K562 (cell line): Measurements from ENCODE around the gene LYAR. TPM values are rescaled to one million over a fixed set of nuclear protein-coding genes. Genes with fewer than 3 reads are reported as not detected.

ENCODE experiments used
- ATAC-seq: fragments of 200-7000 bp; cut with Tn5 transposase; 3 replicates; pipeline ENCODE4 v1.9.1; 2020; ENCODE audit warnings: moderate library complexity
- BruUV-seq: library from RNA; stranded (reverse); fragments of 400-500 nt; replicated peaks from 2 replicates; lab custom pipeline; 2021; lab: Mats Ljungman, UMichigan
- CTCF ChIA-PET: fragments of 300-600 bp; formaldehyde crosslinking; extraction: SDS; loops from one replicate; lab custom pipeline; 2021; ENCODE audit warnings: low intra/inter-chr PET ratio; lab: Yijun Ruan, JAX
- POLR2A ChIA-PET: fragments of 300-600, 350-650 bp; sonication (Branson Sonifier 250); formaldehyde crosslinking; extraction: SDS; loops from one replicate; lab custom pipeline; 2021; ENCODE audit warnings: antibody characterized with exemption, inconsistent platforms; lab: Yijun Ruan, JAX
- DNase-seq, 4 experiments: peaks; one replicate each; pipeline versions ENCODE4 v3.0.0 to v3.0.0-alpha.2; 2011 to 2018; ENCODE audit warnings: low spot score in 3 of 4, mixed read lengths in 3 of 4; ENCODE audit errors: extremely low read depth in 1 of 4
- FAIRE-seq: peaks from 2 replicates; lab custom pipeline; 2011; peaks lifted over from hg19 to GRCh38; lab: Jason Lieb, UNC
- H2AFZ ChIP-seq: 2 replicates; pipeline ENCODE4 v1.6.0; 2011; ENCODE audit warnings: low read depth, low read length, control low read depth, inconsistent platforms
- H3K27ac ChIP-seq: fragments of 200-600 bp; 3 replicates; pipeline ENCODE4 v1.8.0; 2011; ENCODE audit warnings: low read depth, mild to moderate bottlenecking, control low read depth, inconsistent platforms, low read length, moderate library complexity, mixed read lengths; ENCODE audit errors: extremely low read depth
- H3K27me3 ChIP-seq, 2 experiments: fragments of 300-600 bp in 1 of 2; 2 replicates in 1 of 2; 3 replicates in 1 of 2; pipeline versions ENCODE4 v1.6.0 to v1.8.0; 2011; ENCODE audit warnings: inconsistent platforms in 2 of 2, low read length in 2 of 2, mild to moderate bottlenecking in 1 of 2, mixed read lengths in 1 of 2, moderate library complexity in 1 of 2; ENCODE audit not compliant: control insufficient read depth in 2 of 2, insufficient read depth in 2 of 2
- H3K36me3 ChIP-seq: fragments of 300-600 bp; 3 replicates; pipeline ENCODE4 v1.8.0; 2011; ENCODE audit warnings: mild to moderate bottlenecking, low read length, inconsistent platforms; ENCODE audit not compliant: control insufficient read depth, insufficient read depth
- H3K4me1 ChIP-seq, 2 experiments: fragments of 200-600 bp in 1 of 2; replicated peaks in 1 of 2; 2 replicates in 1 of 2; 3 replicates in 1 of 2; pipeline versions ENCODE4 v1.5.1 to v1.8.0; 2011; ENCODE audit warnings: inconsistent platforms in 2 of 2, low read length in 2 of 2, mild to moderate bottlenecking in 1 of 2, mixed read lengths in 1 of 2, moderate library complexity in 1 of 2; ENCODE audit not compliant: control insufficient read depth in 2 of 2, insufficient read depth in 2 of 2
- H3K4me2 ChIP-seq: 2 replicates; pipeline ENCODE4 v1.6.1; 2011; ENCODE audit warnings: low read length, control low read depth, inconsistent platforms, mixed read lengths; ENCODE audit not compliant: insufficient read depth
- H3K4me3 ChIP-seq: fragments of 200-600 bp; sonication (generic), shearing (Covaris generic); 2 replicates; pipeline ENCODE4 v1.5.1; 2016; ENCODE audit warnings: control low read depth, inconsistent platforms
- H3K79me2 ChIP-seq: fragments of 200-600 bp; 3 replicates; pipeline ENCODE4 v1.8.0; 2011; ENCODE audit warnings: low read length, inconsistent platforms; ENCODE audit not compliant: control insufficient read depth, insufficient read depth
- H3K9ac ChIP-seq, 2 experiments: 2 replicates each; pipeline versions ENCODE4 v1.6.0 to v1.6.1; 2011; ENCODE audit warnings: low read depth in 2 of 2, low read length in 2 of 2, control low read depth in 1 of 2, inconsistent platforms in 1 of 2, mild to moderate bottlenecking in 1 of 2, mixed read lengths in 1 of 2; ENCODE audit not compliant: insufficient read depth in 1 of 2
- H3K9me1 ChIP-seq: one replicate; pipeline ENCODE4 v1.6.0; 2011; ENCODE audit warnings: inconsistent platforms, mild to moderate bottlenecking, low read length, moderate library complexity; ENCODE audit not compliant: control insufficient read depth, insufficient read depth
- H3K9me3 ChIP-seq: replicated peaks from 2 replicates; pipeline ENCODE4 v1.5.1; 2011; ENCODE audit warnings: low read depth, low read length, inconsistent platforms; ENCODE audit not compliant: control insufficient read depth, insufficient read depth
- H4K20me1 ChIP-seq: replicated peaks from 2 replicates; pipeline ENCODE4 v1.6.1; 2011; ENCODE audit warnings: low read length, inconsistent platforms, mixed read lengths; ENCODE audit not compliant: control insufficient read depth, insufficient read depth
- ATF1 ChIP-seq, 2 experiments: fragments of 450-650 bp in 1 of 2; IDR thresholded peaks; 2 replicates each; pipeline ENCODE4 v1.6.1; 2016; ENCODE audit warnings: missing compliant biosample characterization in 1 of 2, missing genetic modification characterization in 1 of 2
- EZH2 ChIP-seq: IDR thresholded peaks from 2 replicates; pipeline ENCODE4 v1.6.1; 2012; ENCODE audit warnings: low read depth, mild to moderate bottlenecking, inconsistent platforms, low read length, borderline replicate concordance
- FOXJ3 ChIP-seq: sonication (generic); formaldehyde crosslinking; IDR thresholded peaks from 2 replicates; pipeline ENCODE4 v1.4.0; 2020; ENCODE audit warnings: mild to moderate bottlenecking, missing genetic modification reagents
- GATA2 ChIP-seq: sonication (generic); formaldehyde crosslinking; IDR thresholded peaks from 2 replicates; pipeline ENCODE4 v1.4.0; 2020; ENCODE audit warnings: mild to moderate bottlenecking, missing genetic modification reagents
- HIVEP1 ChIP-seq: fragments of 250-450 bp; sonication (Bioruptor Pico); IDR thresholded peaks from 2 replicates; pipeline ENCODE4 v1.4.0; 2020; ENCODE audit warnings: mild to moderate bottlenecking
- MCM7 ChIP-seq, 2 experiments: fragments of 450-650 bp; IDR thresholded peaks; 2 replicates each; pipeline ENCODE4 v1.6.1; 2016 to 2018
- MTA3 ChIP-seq: fragments of 450-650 bp; formaldehyde crosslinking; IDR thresholded peaks from 2 replicates; pipeline ENCODE4 v1.6.1; 2017; ENCODE audit warnings: mild to moderate bottlenecking, borderline replicate concordance
- NR1H2 ChIP-seq: sonication (generic); formaldehyde crosslinking; IDR thresholded peaks from 2 replicates; pipeline ENCODE4 v1.4.0; 2020; ENCODE audit warnings: mild to moderate bottlenecking, missing genetic modification reagents
- NRF1 ChIP-seq, 2 experiments: fragments of 450-650 bp; IDR thresholded peaks in 1 of 2; conservative IDR thresholded peaks in 1 of 2; 2 replicates each; pipeline ENCODE4 v1.6.1; 2014; ENCODE audit warnings: mild to moderate bottlenecking in 2 of 2
- PHTF2 ChIP-seq: fragments of 250-450 bp; sonication (Bioruptor Pico); IDR thresholded peaks from 2 replicates; pipeline ENCODE4 v1.5.0; 2021; ENCODE audit warnings: mild to moderate bottlenecking
- RAD21 ChIP-seq, 2 experiments: fragments of 250-450 bp in 1 of 2; fragments of 450-650 bp in 1 of 2; sonication (Bioruptor Pico) in 1 of 2; formaldehyde crosslinking in 1 of 2; IDR thresholded peaks in 1 of 2; conservative IDR thresholded peaks in 1 of 2; 2 replicates each; pipeline versions ENCODE4 v1.4.0 to v1.8.0; 2020 to 2022; ENCODE audit warnings: mild to moderate bottlenecking in 2 of 2, moderate library complexity in 1 of 2
- RBM34 ChIP-seq: fragments of 200-400 bp; formaldehyde crosslinking; IDR thresholded peaks from 2 replicates; pipeline ENCODE4 v1.6.1; 2018; ENCODE audit warnings: low read length, borderline replicate concordance; ENCODE audit not compliant: insufficient read depth
- ZC3H8 ChIP-seq: fragments of 450-650 bp; IDR thresholded peaks from 2 replicates; pipeline ENCODE4 v1.6.1; 2017
- ZNF764 ChIP-seq: fragments of 250-450 bp; sonication (Bioruptor Pico); IDR thresholded peaks from 2 replicates; pipeline ENCODE4 v1.4.0; 2020; ENCODE audit warnings: low read depth, mild to moderate bottlenecking, moderate library complexity
- WGBS: fragments of 100-300 bp; shearing (Covaris generic); methylation state at CpG from one replicate; pipeline ENCODE4 v1.1.6; 2016; ENCODE audit warnings: low coverage, mixed read lengths; ENCODE audit not compliant: insufficient coverage; ENCODE audit errors: missing lambda C conversion rate; 5-methylcytosine and 5-hydroxymethylcytosine counted together
- in situ Hi-C: fragments of 300-500 bp; cut with MboI; formaldehyde crosslinking; loops from 4 replicates; pipeline ENCODE4 v1.15.0; 2018; ENCODE audit warnings: inconsistent platforms, mixed read lengths
- intact Hi-C: fragments of 100-400 bp; cut with micrococcal nuclease; formaldehyde crosslinking; loops from 2 replicates; pipeline ENCODE4 v1.14.2; 2022
- polyA plus RNA-seq, 8 experiments: library from polyadenylated mRNA; depleted of rRNA in 4 of 8; stranded (reverse) in 5 of 8; unstranded in 3 of 8; fragments of >200 nt; fragmentation: Nextera tagmentation in 2 of 8; fragmentation: Illumina TruSeq in 1 of 8; extraction: Ambion mirVana in 2 of 8; extraction: Trizol in 1 of 8; gene quantifications; 2 replicates each; pipeline versions ENCODE4 v1.2.1 to v1.2.3, GENCODE V29; 2011 to 2014; ENCODE audit warnings: inconsistent platforms in 1 of 8, missing spikeins in 1 of 8
- total RNA-seq, 7 experiments: library from RNA; depleted of rRNA in 6 of 7; stranded (reverse); fragments of >200 nt in 6 of 7; fragmentation: Illumina TruSeq in 2 of 7; extraction: Trizol in 2 of 7; gene quantifications; 2 replicates each; pipeline versions ENCODE4 v1.2.1 to v1.2.3, GENCODE V29; 2011 to 2021; ENCODE audit warnings: low replicate concordance in 1 of 7
- TF ChIP-seq, protein P1 (sequence below), 2 experiments: fragments of 200-800 bp in 1 of 2; sonication (Bioruptor generic) in 1 of 2; sonication (generic) in 1 of 2; formaldehyde crosslinking in 1 of 2; IDR thresholded peaks in 1 of 2; conservative IDR thresholded peaks in 1 of 2; 2 replicates each; pipeline versions ENCODE4 v1.5.0 to v1.6.1; 2016 to 2020; ENCODE audit warnings: missing compliant biosample characterization in 1 of 2, missing genetic modification characterization in 1 of 2, missing genetic modification reagents in 1 of 2
- TF ChIP-seq, protein P2 (sequence below): fragments of 250-450 bp; sonication (Bioruptor Pico); IDR thresholded peaks from 2 replicates; pipeline ENCODE4 v1.4.0; 2020; ENCODE audit warnings: borderline replicate concordance
- TF ChIP-seq, protein P3 (sequence below): fragments of 250-450 bp; sonication (Bioruptor Pico); IDR thresholded peaks from 2 replicates; pipeline ENCODE4 v1.8.0; 2022; ENCODE audit warnings: moderate library complexity, mild to moderate bottlenecking, inconsistent platforms

LYAR gene
- total and polyA plus RNA-seq, 9 of the 15 experiments (the other 6 are each of a cell fraction or from before 2014, with no cell fraction given), result 28.3 to 172 (median 127) TPM

- CTCF ChIA-PET, result no interaction called here
- no peaks in the 10 kb centered on the region for H4K20me1 ChIP-seq
- H3K4me3 ChIP-seq, result no peak overlapping the region
- no peak for TF ChIP-seq EZH2
- no peak for TF ChIP-seq GATA2 (CRISPR knock-in tag)
- TF ChIP-seq HIVEP1 (CRISPR knock-in tag), result no peak
- TF ChIP-seq ZNF764 (CRISPR knock-in tag), result no peak
- no peak for TF ChIP-seq ZC3H8
- no peak for TF ChIP-seq NRF1 (conservative IDR thresholded peaks at IDR 0.05 in 1 of 2, IDR thresholded peaks at IDR 0.05 in 1 of 2)
- TF ChIP-seq, protein P1, sequence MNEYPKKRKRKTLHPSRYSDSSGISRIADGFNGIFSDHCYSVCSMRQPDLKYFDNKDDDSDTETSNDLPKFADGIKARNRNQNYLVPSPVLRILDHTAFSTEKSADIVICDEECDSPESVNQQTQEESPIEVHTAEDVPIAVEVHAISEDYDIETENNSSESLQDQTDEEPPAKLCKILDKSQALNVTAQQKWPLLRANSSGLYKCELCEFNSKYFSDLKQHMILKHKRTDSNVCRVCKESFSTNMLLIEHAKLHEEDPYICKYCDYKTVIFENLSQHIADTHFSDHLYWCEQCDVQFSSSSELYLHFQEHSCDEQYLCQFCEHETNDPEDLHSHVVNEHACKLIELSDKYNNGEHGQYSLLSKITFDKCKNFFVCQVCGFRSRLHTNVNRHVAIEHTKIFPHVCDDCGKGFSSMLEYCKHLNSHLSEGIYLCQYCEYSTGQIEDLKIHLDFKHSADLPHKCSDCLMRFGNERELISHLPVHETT (CRISPR knock-in tag; conservative IDR thresholded peaks at IDR 0.05 in 1 of 2, IDR thresholded peaks at IDR 0.05 in 1 of 2), result no peak
- TF ChIP-seq MTA3, result no peak
- TF ChIP-seq ATF1 (CRISPR knock-in tag; IDR thresholded peaks at IDR 0.05), result no peak
- no peak for TF ChIP-seq ATF1 (tag; IDR thresholded peaks at IDR 0.05)
- no peak for TF ChIP-seq MCM7 (IDR thresholded peaks at IDR 0.05)
- no peak for TF ChIP-seq RBM34
- TF ChIP-seq, protein P2, sequence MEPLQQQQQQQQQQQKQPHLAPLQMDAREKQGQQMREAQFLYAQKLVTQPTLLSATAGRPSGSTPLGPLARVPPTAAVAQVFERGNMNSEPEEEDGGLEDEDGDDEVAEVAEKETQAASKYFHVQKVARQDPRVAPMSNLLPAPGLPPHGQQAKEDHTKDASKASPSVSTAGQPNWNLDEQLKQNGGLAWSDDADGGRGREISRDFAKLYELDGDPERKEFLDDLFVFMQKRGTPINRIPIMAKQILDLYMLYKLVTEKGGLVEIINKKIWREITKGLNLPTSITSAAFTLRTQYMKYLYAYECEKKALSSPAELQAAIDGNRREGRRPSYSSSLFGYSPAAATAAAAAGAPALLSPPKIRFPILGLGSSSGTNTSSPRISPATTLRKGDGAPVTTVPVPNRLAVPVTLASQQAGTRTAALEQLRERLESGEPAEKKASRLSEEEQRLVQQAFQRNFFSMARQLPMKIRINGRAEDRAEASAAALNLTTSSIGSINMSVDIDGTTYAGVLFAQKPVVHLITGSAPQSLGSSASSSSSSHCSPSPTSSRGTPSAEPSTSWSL, result no peak
- TF ChIP-seq RAD21 (CRISPR knock-in tag; conservative IDR thresholded peaks at IDR 0.05 in 1 of 2, IDR thresholded peaks at IDR 0.05 in 1 of 2), result no peak
- TF ChIP-seq NR1H2 (CRISPR knock-in tag), result no peak
- TF ChIP-seq, protein P3, sequence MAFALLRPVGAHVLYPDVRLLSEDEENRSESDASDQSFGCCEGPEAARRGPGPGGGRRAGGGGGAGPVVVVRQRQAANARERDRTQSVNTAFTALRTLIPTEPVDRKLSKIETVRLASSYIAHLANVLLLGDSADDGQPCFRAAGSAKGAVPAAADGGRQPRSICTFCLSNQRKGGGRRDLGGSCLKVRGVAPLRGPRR (CRISPR knock-in tag), result no peak
- no peak for TF ChIP-seq FOXJ3 (CRISPR knock-in tag)
- TF ChIP-seq PHTF2, result no peak
- H3K27ac ChIP-seq, result no peak overlapping the region
- FAIRE-seq (no peak), DNase-seq (no peak), ATAC-seq (no peak)
- in situ Hi-C loops, result no loop called here
- H3K9me3 ChIP-seq, result no peaks in the 10 kb centered on the region
- no peaks in the 10 kb centered on the region for H3K9me1 ChIP-seq
- no peaks in the 10 kb centered on the region for H3K27me3 ChIP-seq
- 64% methylated on average over 6 of the region's 6 CpGs for WGBS
- H3K79me2 ChIP-seq, result no peaks in the 10 kb centered on the region
- H3K4me2 ChIP-seq, result no peak overlapping the region
- POLR2A ChIA-PET, result no interaction called here
- intact Hi-C loops, result no loop called here
- peaks cover 21% of the 10 kb centered on the region for H3K36me3 ChIP-seq
- BruUV-seq, result TSS peak; percentile 24
- no peak overlapping the region for H3K9ac ChIP-seq
- H3K4me1 ChIP-seq, result peaks cover 0 to 8% of the 10 kb centered on the region in 2 experiments; a peak in 2 of 5 replicates
- no peak overlapping the region for H2AFZ ChIP-seq
These were observed 12.5 kb upstream of the LYAR start for GRCh38 chr4:4302416-4302815.
